HG03575 (cell line): ENCODE results near the gene ZFYVE28.

Source experiments
- ATAC-seq: cut with Tn5 transposase; IDR thresholded peaks from one replicate; pipeline ENCODE4 v1.9.1; 2021; ENCODE audit not compliant: unreplicated experiment, insufficient number of reproducible peaks, low FRiP score; ENCODE audit errors: extremely low read depth

Gene ZFYVE28

GRCh38 chr4:2261110-2261852 is 157.2 kb downstream of the ZFYVE28 start:
- ATAC-seq, result no peak

DNA sequence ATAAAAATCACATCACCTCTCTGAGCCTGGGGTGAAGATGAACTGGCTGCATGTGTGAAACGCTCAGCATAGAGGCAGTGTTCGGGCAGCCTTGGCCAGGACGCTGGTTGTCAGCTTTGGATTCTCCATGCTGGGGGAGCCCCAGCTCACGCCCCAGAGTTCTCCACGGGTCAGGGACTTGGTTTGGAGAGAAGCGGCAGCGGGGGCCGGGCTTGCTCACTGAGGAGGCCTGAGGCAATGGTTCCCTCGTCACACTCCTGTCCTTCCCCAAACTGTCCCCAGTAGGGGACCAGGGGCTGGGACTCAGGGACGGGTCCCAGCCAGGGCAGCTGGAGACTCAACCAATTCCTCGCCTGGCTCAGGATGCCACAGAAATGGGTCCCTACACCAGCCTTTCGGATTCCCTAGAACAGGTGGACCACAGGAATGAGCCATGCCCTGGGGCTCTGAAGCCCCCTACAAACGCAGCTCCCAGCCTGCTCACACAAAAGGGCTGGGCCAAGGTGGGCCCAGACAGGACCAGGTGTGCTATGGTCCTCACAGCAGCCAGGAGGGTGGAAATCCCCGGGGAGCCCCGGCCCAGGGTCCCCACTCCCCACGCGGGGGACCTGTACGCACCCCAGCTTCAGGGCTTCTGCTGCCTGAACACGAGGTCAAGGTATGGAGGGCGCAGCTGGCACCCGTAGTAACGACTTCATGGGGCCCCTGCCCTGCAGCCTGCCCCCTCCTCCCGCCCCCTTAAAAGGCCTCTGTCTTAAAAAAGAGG is 157.9 kb downstream of the ZFYVE28 start:
- ATAC-seq, result no peak

- ATAC-seq, result no peak
These were observed 158.7 kb downstream of the ZFYVE28 start for GRCh38 chr4:2259541-2260343.

DNA sequence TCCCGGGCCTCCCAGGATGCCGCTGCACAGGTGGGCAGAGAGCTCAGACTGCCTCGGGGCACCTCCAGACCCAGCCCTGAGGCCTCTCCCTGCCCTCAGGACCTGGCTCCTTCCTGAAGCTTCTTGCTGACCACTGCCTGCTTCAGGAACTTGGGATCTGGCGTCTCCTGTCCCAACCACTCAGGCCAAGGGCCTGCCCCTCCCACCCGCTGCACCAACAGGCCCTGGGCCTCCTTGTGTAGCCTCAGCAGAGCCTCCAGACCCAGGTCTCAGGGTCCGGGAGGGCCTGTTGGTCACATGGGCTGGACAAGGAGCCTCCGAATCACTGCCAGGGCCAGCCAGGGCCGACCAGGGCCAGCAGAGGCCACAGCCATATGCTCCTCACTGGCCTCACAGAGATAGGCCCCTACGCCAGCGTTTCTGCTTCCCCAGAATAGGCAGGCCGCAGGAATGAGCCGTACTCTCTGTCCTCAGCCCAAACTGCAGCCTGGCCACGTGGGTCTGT is 159.4 kb downstream of the ZFYVE28 start:
- ATAC-seq, result no peak

DNA sequence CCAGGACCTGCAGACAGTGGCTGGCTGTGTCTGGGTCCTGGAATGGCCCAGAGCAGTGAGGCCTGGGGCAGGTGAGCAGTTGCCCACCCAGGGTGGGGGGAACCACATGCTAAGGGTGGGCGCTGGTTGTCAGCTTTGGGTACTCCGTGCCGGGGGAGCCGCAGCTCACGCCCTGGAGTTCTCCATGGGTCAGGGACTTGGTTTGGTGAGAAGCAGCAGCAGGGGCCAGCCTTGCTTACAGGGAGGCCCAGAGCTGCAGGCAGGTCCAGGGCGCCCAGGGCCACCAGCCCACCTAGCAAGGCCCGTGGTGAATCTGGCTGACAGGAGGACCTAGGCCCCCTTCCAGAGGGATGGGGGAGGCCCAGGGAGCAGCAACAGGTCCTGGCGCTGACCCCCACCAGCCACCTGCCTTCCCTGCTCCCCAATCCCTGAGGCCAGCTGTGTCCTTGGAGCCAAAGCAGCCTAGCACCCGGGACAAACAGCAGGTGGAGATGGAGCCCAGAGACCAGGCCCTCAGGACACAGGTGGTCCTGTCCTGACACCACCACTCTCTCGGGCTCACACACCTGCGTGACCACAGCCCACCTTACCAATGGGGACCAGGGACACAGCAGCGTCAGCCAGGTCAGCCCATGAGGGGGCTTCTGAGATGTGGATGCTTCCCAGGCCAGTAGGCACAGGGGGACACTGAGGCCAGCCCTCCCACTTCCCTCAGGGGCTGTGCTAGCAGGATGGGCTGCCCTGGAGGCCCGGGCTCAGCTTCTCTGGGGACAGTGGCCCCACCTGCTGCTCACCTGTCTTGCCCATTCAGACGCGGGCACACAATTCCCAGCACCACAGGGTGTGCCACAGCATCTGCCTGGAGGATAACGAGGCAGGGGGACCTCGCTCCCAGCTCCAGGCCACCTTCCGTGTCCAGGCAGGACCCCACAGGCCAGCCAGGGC is 160.1 kb downstream of the ZFYVE28 start:
- ATAC-seq, result no peak

DNA sequence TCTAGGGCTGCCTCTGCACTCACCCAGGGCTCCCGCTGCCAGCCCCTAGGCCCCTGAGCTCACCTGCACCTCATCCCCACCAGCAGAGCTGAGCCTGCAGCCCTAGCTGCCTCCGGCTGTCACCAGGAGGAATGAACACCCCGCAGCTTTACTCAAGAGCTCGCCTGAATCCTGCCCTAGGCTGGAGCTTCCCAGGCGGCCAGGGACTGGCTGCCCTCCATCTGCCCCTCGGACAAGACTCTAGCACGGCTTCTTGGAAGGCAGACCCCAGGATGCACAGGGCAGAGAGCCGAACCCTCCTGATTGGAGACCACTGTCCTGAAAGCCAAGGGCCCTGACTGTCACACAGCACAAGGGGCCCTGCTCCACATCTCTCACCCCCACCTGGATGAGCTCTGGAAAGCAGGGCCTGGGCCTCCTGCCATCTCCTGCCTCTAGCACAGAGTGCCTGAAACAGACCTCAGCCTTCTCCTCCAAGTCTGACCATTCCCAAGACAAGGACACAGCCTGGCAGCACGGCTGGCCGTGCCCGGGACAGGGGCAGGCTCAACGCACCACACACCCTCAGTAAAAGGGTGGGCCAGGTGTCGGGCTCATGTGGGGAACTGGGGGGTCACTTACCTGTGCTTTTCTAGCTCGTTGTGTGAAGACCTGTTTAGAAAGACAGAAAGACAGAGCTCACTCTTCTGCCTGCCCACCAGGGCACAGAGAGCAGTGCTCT is 160.9 kb downstream of the ZFYVE28 start:
- ATAC-seq, result no peak

DNA sequence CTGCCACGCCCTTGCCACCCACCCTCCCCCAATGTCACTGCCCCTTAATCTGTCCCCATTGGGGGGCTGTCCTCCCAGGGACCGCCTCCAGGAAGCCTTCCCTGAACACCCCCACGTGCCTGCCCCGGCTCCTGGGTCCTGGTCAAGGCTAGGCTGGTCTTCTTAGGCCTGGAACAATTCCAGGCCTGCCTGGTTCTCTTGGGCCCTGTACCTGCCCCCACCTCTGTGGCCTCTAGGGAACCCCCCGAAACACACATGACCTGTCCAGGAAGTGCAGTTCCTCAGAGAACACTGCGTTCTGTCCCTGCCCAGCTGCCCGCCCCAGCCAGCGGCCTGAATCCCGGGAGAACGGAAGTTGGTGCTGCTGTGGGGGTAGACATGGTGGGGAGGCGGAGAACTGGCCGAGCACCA is 161.7 kb downstream of the ZFYVE28 start:
- no peak for ATAC-seq

GRCh38 chr4:2256156-2256731 is 162.2 kb downstream of the ZFYVE28 start:
- ATAC-seq, result no peak

DNA sequence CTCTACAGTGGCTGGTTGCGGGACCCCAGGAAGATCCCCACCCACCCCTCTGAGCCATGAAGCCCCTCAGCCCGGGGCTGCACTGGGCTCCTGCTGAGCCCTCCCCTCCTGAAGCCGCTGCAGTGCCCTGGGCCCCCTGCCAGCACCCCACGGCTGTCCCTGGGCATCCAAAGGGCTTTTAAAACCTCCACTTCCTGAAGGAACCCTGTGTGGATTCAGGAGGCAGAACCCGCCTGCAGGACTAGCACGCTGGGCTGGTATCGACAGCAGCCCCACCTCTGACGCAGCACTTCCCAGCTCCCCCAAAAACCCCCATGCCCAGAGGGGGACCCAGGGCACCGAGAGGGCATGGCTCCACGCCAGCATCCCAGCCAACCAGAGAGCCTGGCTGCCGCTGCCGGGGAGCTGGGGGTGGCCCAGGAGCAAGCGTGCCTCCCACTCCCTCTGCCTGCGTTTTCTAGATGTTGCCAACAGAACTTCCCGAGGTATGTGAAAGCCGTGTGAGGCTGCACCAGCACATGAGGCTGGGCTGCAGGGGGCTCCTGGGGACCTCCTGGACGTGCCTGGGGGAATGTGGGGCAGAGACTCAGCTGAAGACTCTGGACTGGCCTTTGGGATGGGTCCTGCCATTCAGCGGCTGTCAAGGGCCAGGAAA is 162.8 kb downstream of the ZFYVE28 start:
- ATAC-seq, result no peak

GRCh38 chr4:2254665-2255500 is 163.6 kb downstream of the ZFYVE28 start:
- ATAC-seq, result no peak

DNA sequence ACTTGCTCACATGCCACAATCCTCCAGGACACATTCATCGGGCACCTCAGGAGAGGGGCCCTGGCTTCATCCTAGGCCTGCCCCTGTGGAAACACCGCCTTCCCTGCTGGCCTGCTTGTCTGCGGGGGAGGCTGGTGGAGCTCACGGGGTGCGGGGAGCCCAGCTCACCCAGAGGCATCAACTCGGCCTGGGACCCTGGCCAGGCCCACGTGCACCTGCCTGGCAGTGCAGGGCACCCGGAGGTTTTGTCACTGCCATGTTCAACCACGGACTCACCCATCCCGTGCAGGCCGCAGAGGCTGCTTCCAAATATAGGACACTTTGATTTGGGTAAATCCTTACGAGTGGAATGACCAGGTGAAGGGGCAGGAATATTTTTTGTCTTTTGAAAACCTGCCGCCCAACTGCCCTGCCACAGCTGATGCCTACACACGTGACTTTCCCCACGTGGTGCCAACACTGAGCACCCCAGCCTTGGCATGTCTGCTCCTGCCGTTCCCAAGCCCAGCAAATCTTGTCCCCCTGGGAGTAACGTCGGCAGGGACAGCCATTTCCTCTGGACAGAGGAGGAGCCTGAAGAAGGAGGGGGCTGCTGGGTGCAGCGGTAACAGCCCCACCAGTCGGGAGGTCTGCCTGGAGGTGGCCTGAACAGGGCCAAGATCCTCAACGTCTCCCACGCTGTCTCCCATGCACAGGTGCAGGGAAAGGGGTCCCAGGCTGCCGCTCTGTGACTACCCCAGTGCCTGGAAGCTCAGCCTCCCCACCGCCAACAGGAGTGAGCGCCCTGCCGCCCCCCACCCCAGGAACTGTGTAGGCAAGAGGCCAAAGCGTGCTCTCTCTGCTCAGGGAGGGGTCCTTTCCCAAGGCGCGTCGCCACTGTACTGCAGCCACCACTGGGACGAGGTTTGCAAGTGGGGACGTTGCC is 165.0 kb downstream of the ZFYVE28 start:
- no peak for ATAC-seq

DNA sequence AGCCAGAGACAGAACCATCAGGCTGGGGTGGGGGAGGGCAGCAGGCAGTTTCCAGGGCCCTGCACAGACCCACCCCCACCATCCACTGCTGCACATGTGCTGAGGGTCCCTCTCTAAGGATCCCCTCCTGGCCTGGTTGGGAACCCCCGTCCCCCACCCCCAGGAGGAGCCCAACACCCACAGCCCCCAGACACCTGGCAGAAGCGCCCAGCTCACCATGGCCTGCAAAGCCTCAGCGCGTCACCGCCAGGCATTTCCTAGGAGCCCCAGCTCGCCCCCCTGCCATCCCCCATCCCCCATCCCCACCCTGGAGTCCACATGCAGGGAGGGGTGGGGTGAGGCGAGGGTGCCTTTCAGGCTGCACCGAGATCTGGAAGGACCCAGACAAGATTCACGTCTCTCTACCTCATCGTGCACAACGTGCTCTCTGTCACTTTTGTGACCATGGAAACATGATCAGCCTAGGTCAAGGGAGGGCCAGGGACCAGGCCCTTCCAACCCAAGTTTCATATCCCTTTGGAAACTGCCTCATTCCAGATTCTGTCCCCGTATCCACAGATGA is 165.8 kb downstream of the ZFYVE28 start:
- no peak for ATAC-seq

DNA sequence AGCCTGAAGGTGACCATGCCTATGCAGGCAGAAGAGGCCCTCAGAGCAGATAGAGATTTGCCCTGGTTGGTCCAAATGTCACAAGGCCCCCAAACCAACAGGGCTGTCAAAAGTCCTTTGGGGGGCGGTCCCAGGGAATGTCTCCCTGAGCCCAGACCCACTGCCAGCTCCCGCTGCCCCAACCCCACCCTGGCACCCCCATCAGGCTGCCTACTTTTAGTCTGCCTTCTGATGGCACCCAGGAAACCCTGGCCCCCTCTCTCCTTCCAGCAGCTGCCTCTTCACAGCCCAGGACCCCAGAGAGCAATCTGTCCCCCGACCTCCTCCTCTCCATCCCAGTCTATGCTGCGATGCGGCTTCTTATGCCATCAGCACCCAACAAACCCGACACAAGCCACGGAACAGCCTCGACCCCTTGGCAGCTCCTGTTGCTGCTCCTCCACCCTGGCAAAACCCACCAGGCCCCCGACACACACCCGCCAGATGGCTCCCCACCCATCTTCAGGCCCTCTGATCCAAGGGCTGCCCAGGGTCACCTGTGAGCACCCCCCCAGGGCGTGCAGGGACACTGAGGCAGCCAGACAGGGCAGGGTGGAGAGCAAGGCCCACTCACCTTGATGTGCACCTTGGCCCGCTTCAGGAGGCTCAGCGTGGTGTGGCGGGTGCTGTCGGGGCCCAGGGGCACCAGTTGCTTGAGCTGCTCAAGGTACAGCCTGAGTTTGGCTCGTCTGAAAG is 166.5 kb downstream of the ZFYVE28 start:
- ATAC-seq, result no peak

- ATAC-seq, result no peak
These were observed 167.2 kb downstream of the ZFYVE28 start for GRCh38 chr4:2251073-2251794.
